Glutamatergic neuron (in vitro differentiated cells): ENCODE data around the gene GLT8D2. TPM values are rescaled to one million over a fixed set of nuclear protein-coding genes. Genes with fewer than 3 reads are reported as not detected.

Experiments used
- DNase-seq: peaks from one replicate; pipeline ENCODE4 v3.0.0; 2022
- H3K27ac Mint-ChIP-seq: one replicate; pipeline ENCODE4 v1.8.0; 2020; ENCODE audit warnings: mild to moderate bottlenecking, mixed read lengths, inconsistent platforms; ENCODE audit not compliant: unreplicated experiment
- H3K27me3 Mint-ChIP-seq: one replicate; pipeline ENCODE4 v1.8.0; 2020; ENCODE audit warnings: mild to moderate bottlenecking, moderate library complexity, mixed read lengths, inconsistent platforms; ENCODE audit not compliant: unreplicated experiment
- H3K36me3 Mint-ChIP-seq: one replicate; pipeline ENCODE4 v1.8.0; 2020; ENCODE audit warnings: mild to moderate bottlenecking, mixed read lengths, inconsistent platforms; ENCODE audit not compliant: unreplicated experiment
- H3K4me1 Mint-ChIP-seq: one replicate; pipeline ENCODE4 v1.8.0; 2020; ENCODE audit warnings: mild to moderate bottlenecking, low read depth, mixed read lengths, inconsistent platforms; ENCODE audit not compliant: unreplicated experiment
- H3K4me3 Mint-ChIP-seq: one replicate; pipeline ENCODE4 v1.8.0; 2020; ENCODE audit warnings: mild to moderate bottlenecking, mixed read lengths, inconsistent platforms; ENCODE audit not compliant: unreplicated experiment
- H3K9me3 Mint-ChIP-seq: one replicate; pipeline ENCODE4 v1.8.0; 2020; ENCODE audit warnings: mild to moderate bottlenecking, moderate library complexity, mixed read lengths, inconsistent platforms; ENCODE audit not compliant: unreplicated experiment
- CTCF ChIP-seq: fragments of 200-600 bp; sonication (generic); IDR thresholded peaks from one replicate; pipeline ENCODE4 v1.5.0; 2021; ENCODE audit not compliant: partially characterized antibody, unreplicated experiment
- total RNA-seq: library from RNA; stranded (reverse); fragmentation: NEBNext Ultra II Directional; extraction: Animal tissue kit (Norgen Biotek cat#: 25700); gene quantifications from one replicate; pipeline ENCODE4 v1.2.1, GENCODE V29; 2021; ENCODE audit not compliant: unreplicated experiment

GLT8D2 gene
- total RNA-seq, 1 donor from 2014 or later = not detected

DNA sequence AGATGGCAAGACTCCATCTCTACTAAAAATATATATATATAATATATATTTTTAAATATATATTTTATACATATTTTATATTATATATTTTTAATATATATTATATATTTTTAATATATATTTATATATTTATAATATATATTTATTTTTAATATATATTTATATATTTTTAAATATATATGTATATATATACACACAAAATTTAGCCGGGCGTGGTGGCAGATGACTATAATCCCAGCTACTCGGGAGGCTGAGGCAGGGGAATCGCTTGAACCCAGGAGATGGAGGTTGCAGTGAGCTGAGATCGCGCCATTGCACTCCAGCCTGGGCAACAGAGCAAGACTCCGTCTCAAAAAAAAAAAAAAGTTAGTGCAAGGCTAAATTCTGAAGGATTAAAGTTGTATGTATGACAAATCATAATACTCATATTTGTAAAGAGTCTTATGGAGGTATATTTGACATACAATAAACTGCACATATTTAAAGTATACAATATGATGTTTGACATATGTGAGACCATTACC lies 92.1 kb downstream of the GLT8D2 start:
- TF ChIP-seq CTCF = no peak
- Mint-ChIP-seq H3K4me1 (peaks cover 7% of the 10 kb centered on the region), H3K36me3 (peaks cover 7% of the 10 kb centered on the region), H3K4me3 (peak overlapping the region; percentile 94), H3K27me3 (peaks cover 9% of the 10 kb centered on the region), H3K27ac (peak overlapping the region; percentile 99), H3K9me3 (peaks cover 13% of the 10 kb centered on the region)
- DNase-seq = no peak

GRCh38 chr12:103956509-103957027 lies 93.4 kb downstream of the GLT8D2 start:
- no peak for DNase-seq
- Mint-ChIP-seq H3K27me3 (peaks cover 9% of the 10 kb centered on the region), H3K27ac (peak overlapping the region; percentile 99), H3K9me3 (peaks cover 13% of the 10 kb centered on the region), H3K4me3 (peak overlapping the region; percentile 94), H3K4me1 (peaks cover 7% of the 10 kb centered on the region), H3K36me3 (peaks cover 7% of the 10 kb centered on the region)
- no peak for TF ChIP-seq CTCF

DNA sequence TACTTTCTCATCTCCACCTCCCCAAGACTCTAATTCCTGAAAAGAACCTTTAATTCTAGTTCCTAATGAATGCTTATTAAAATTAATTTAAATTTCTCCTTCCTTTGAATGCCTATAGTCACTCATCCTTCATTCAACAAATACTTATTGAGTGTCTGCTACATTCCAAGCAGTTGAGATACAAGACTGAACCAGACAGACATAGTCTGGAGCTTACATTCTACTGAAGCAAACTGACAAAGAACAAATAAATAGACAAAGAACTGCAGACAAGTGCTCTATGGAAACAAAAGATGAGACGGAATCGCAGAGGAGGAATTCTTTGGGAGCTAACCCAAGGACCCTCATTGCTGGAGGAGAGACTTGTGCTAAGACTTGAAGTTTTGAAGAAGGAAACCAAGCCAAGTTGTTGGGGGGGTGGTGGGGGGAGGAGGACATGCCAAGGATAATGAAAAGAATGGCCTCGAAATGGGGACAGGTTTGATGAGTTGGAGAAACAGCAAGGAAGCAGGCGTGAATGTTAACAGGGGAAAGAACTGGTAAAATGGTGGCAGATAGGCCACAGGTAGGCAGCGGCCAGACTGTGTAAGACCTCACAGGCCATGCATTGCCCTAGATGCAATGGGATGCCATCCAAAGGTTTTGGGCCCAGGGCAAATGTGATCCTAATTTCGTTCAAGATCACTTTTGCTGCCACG lies 94.0 kb downstream of the GLT8D2 start:
- no peak for TF ChIP-seq CTCF
- DNase-seq = no peak
- H3K36me3 Mint-ChIP-seq = peaks cover 7% of the 10 kb centered on the region
- peaks cover 7% of the 10 kb centered on the region for H3K4me1 Mint-ChIP-seq
- H3K27ac Mint-ChIP-seq = peak overlapping the region; percentile 96
- H3K9me3 Mint-ChIP-seq = peaks cover 13% of the 10 kb centered on the region
- peaks cover 9% of the 10 kb centered on the region for H3K27me3 Mint-ChIP-seq
- H3K4me3 Mint-ChIP-seq = peak overlapping the region; percentile 94

- Mint-ChIP-seq H3K27me3 (peaks cover 8% of the 10 kb centered on the region), H3K36me3 (peaks cover 7% of the 10 kb centered on the region), H3K4me3 (no peak overlapping the region), H3K4me1 (peaks cover 7% of the 10 kb centered on the region), H3K9me3 (peaks cover 11% of the 10 kb centered on the region), H3K27ac (no peak overlapping the region)
- no peak for DNase-seq
- TF ChIP-seq CTCF = no peak
Observed at GRCh38 chr12:103952497-103952896, 97.5 kb downstream of the GLT8D2 start.
